ENCODE measurements around the gene TMEM82. TPM values are rescaled to one million over a fixed set of nuclear protein-coding genes. Genes with fewer than 3 reads are reported as not detected.

TMEM82 gene
- total RNA-seq, 1 donor from 2014 or later: 1.1 TPM

- H3K9me3 Mint-ChIP-seq: no peaks in the 10 kb centered on the region
- H3K4me1 Mint-ChIP-seq (ENCODE audit: unreplicated experiment): peaks cover 25% of the 10 kb centered on the region
- no peak overlapping the region for H3K4me3 Mint-ChIP-seq
- peaks cover 20% of the 10 kb centered on the region for H3K36me3 Mint-ChIP-seq
- TF ChIP-seq CTCF (conservative IDR thresholded peaks at IDR 0.05): no peak
- no peaks in the 10 kb centered on the region for H3K27me3 Mint-ChIP-seq
- H3K27ac Mint-ChIP-seq: peak overlapping the region; percentile 21
- DNase-seq (ENCODE audit: extremely low spot score, unreplicated experiment): no peak
These were observed 23.3 kb downstream of the TMEM82 start for GRCh38 chr1:15765495-15766194.

- TF ChIP-seq CTCF (conservative IDR thresholded peaks at IDR 0.05): no peak
- H3K4me3 Mint-ChIP-seq: no peak overlapping the region
These were observed 25.6 kb downstream of the TMEM82 start for GRCh38 chr1:15767941-15768340.

GRCh38 chr1:15768388-15768787 is 26.1 kb downstream of the TMEM82 start:
- peaks cover 19% of the 10 kb centered on the region for H3K36me3 Mint-ChIP-seq
- H3K4me3 Mint-ChIP-seq: no peak overlapping the region
- peaks cover 8% of the 10 kb centered on the region for H3K4me1 Mint-ChIP-seq (ENCODE audit: unreplicated experiment)
- no peak for DNase-seq (ENCODE audit: extremely low spot score, unreplicated experiment)
- H3K27ac Mint-ChIP-seq: no peak overlapping the region
- H3K27me3 Mint-ChIP-seq: no peaks in the 10 kb centered on the region
- no peak for TF ChIP-seq CTCF (conservative IDR thresholded peaks at IDR 0.05)
- no peaks in the 10 kb centered on the region for H3K9me3 Mint-ChIP-seq

More at GRCh38 chr1:15767941-15768340, 25.6 kb downstream of the TMEM82 start:
- Mint-ChIP-seq H3K4me1 (ENCODE audit: unreplicated experiment) (peaks cover 8% of the 10 kb centered on the region), H3K27ac (no peak overlapping the region), H3K27me3 (no peaks in the 10 kb centered on the region), H3K36me3 (peaks cover 19% of the 10 kb centered on the region), H3K9me3 (no peaks in the 10 kb centered on the region)
- DNase-seq (ENCODE audit: extremely low spot score, unreplicated experiment): no peak

GRCh38 chr1:15770313-15770962 is 28.1 kb downstream of the TMEM82 start:
- no peak overlapping the region for H3K27ac Mint-ChIP-seq
- no peak for DNase-seq (ENCODE audit: extremely low spot score, unreplicated experiment)
- no peaks in the 10 kb centered on the region for H3K4me1 Mint-ChIP-seq (ENCODE audit: unreplicated experiment)
- TF ChIP-seq CTCF (conservative IDR thresholded peaks at IDR 0.05): no peak
- H3K27me3 Mint-ChIP-seq: no peaks in the 10 kb centered on the region
- H3K9me3 Mint-ChIP-seq: no peaks in the 10 kb centered on the region
- peaks cover 18% of the 10 kb centered on the region for H3K36me3 Mint-ChIP-seq
- no peak overlapping the region for H3K4me3 Mint-ChIP-seq

GRCh38 chr1:15771836-15772515 is 29.7 kb downstream of the TMEM82 start:
- H3K36me3 Mint-ChIP-seq: peaks cover 19% of the 10 kb centered on the region
- H3K27ac Mint-ChIP-seq: no peak overlapping the region
- peaks cover 1% of the 10 kb centered on the region for H3K4me1 Mint-ChIP-seq (ENCODE audit: unreplicated experiment)

More at GRCh38 chr1:15771836-15772515, 29.7 kb downstream of the TMEM82 start:
- Mint-ChIP-seq H3K4me3 (no peak overlapping the region), H3K9me3 (no peaks in the 10 kb centered on the region), H3K27me3 (no peaks in the 10 kb centered on the region)
- no peak for TF ChIP-seq CTCF (conservative IDR thresholded peaks at IDR 0.05)
- no peak for DNase-seq (ENCODE audit: extremely low spot score, unreplicated experiment)
